H1 (cell line): ENCODE measurements around the gene TMEM272. TPM values are rescaled to one million over a fixed set of nuclear protein-coding genes. Genes with fewer than 3 reads are reported as not detected.

ENCODE experiments used
- ATF2 ChIP-seq: IDR thresholded peaks from 2 replicates; pipeline ENCODE4 v1.6.1; 2012; ENCODE audit warnings: low read length, inconsistent platforms
- polyA plus RNA-seq, 7 experiments: library from polyadenylated mRNA; depleted of rRNA in 3 of 7; stranded (reverse) in 5 of 7; unstranded in 2 of 7; fragments of >200 nt in 5 of 7; fragments of 200-250 nt in 2 of 7; gene quantifications; 1 replicate in 5 of 7; 2 replicates in 1 of 7; 4 replicates in 1 of 7; pipeline versions ENCODE4 v1.2.1 to v1.2.3, GENCODE V29; 2011 to 2013; ENCODE audit warnings: missing spikeins in 2 of 7, mixed read lengths in 2 of 7
- total RNA-seq: library from RNA; stranded (reverse); fragmentation: NEBNext Ultra II Directional; extraction: Animal tissue kit (Norgen Biotek cat#: 25700); gene quantifications from 2 replicates; pipeline ENCODE4 v1.2.1, GENCODE V29; 2021

TMEM272 gene
- total and polyA plus RNA-seq, 2 of the 8 experiments (the other 6 are each of a cell fraction or from before 2014, with no cell fraction given): 0.05 TPM; not detected in 1

DNA sequence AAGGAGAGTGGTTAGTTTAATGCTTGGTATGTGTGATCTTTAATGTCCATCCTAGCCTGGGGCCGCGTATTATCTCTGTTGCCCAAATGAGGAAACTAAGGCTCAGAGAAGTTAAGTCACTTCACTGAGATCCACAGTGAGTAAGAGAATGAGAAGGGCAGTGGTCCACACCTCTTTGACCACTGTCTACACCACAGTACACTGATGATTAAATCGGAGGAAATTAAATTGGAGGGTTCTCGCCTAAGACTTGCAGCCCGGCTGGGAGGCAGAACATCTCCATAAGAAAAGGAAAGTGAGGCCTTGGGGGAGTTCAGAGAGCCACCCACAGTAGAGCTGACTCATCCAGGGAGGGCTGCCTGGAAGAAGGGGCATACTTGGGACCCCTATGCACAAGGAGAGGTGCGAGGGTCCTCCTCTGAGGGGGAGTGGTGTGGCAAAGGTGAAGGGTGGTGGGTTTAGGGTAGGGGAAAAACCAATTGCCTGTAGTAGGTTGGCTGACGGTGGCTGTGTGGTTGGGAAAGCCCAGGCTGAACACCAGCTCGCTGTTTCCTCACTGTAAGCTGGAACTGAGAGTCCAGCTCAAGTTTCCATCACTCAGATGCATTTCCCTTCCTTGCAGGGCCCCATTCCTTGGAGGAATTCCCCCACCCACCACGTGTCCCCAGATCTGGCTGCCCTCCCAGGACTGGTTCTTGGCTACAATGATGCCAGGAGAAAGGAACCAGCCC is 26.0 kb downstream of the TMEM272 start (continued):
- no peak for TF ChIP-seq ATF2
